OCI-LY7 (cell line): Measurements from ENCODE around the gene DHRS3.

ENCODE experiments used
- EZH2phosphoT487 ChIP-seq: fragments of 200-600 bp; sonication (generic); IDR thresholded peaks from 2 replicates; pipeline ENCODE4 v1.6.1; 2018; ENCODE audit warnings: low read depth, borderline replicate concordance, mild to moderate bottlenecking, mixed run types, antibody characterized with exemption, low read length, moderate library complexity, mixed read lengths
- TF ChIP-seq, protein P1 (sequence below): fragments of 200-600 bp; sonication (generic); conservative IDR thresholded peaks from 2 replicates; pipeline ENCODE4 v1.5.1; 2014; ENCODE audit warnings: mild to moderate bottlenecking, antibody characterized with exemption, low read length, moderate library complexity, mixed read lengths

DNA sequence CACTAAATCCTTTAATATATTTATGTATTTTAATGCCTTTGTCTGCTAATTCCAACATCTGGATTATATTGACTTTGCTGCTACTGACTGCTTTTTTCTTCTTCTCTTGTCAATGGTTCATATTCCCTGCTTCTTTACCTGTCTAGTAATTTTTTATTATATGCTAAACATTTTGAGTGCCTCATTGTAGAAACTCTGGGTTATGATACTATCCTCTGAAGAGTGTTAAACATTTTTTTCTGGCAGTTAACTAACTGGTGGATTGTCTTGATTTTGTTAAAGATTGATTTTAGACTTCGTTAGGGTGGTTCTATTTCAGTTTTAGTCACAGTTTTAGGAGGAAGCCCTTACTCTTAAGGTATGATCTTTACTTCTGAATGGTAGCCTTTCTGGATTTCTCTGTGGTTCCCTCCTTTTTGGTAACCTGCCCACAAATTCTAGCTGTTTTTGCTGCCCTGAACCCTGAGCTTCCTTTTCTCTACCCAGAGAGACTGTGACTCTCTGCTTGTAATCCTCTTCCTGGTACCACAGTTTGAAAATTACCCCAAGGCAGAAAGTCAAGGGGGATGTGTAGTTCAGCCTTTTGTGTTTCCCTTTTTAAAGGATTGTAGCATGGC is 81.9 kb downstream of the DHRS3 start:
- TF ChIP-seq, protein P1, sequence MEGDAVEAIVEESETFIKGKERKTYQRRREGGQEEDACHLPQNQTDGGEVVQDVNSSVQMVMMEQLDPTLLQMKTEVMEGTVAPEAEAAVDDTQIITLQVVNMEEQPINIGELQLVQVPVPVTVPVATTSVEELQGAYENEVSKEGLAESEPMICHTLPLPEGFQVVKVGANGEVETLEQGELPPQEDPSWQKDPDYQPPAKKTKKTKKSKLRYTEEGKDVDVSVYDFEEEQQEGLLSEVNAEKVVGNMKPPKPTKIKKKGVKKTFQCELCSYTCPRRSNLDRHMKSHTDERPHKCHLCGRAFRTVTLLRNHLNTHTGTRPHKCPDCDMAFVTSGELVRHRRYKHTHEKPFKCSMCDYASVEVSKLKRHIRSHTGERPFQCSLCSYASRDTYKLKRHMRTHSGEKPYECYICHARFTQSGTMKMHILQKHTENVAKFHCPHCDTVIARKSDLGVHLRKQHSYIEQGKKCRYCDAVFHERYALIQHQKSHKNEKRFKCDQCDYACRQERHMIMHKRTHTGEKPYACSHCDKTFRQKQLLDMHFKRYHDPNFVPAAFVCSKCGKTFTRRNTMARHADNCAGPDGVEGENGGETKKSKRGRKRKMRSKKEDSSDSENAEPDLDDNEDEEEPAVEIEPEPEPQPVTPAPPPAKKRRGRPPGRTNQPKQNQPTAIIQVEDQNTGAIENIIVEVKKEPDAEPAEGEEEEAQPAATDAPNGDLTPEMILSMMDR = no peak
- TF ChIP-seq EZH2phosphoT487 = no peak
